Measurements from ENCODE around the gene ITGB1. TPM values are rescaled to one million over a fixed set of nuclear protein-coding genes. Genes with fewer than 3 reads are reported as not detected.

ITGB1 gene
- total RNA-seq, 4 donors from 2014 or later = 998 to 2,832 (median 1,462) TPM

DNA sequence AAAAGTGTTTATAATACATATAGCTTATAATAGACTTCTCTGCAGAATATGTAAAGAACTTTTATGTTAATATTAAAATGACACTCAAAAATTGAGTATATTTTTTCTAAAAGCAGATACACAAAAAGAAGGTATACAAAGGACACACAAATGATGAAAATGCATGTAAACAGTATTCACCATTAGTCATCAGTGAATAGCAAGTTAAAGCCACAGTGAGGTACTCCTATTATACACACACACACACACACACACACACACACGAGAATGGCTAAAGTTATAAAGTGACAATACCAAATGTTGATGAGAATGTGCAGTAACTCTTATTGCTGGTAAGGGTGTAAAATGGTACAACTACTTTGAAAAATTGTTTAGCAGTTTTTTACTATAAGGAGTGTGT lies 92.9 kb downstream of the ITGB1 start:
- WGBS, 2 donors (ENCODE audit: low coverage in 1 of 2) = 46 to 83% methylated on average over 1 of the region's 1 CpG
- H3K27ac ChIP-seq = no peak overlapping the region
- no peaks in the 10 kb centered on the region for H3K36me3 ChIP-seq
- H3K9me3 ChIP-seq = no peaks in the 10 kb centered on the region
- no peaks in the 10 kb centered on the region for H3K4me1 ChIP-seq
- H3K27me3 ChIP-seq = no peaks in the 10 kb centered on the region
- TF ChIP-seq POLR2A (IDR thresholded peaks at IDR 0.05) = no peak
- TF ChIP-seq POLR2AphosphoS5 (IDR thresholded peaks at IDR 0.05) = no peak
- TF ChIP-seq CTCF (IDR thresholded peaks at IDR 0.05) = no peak
- no peak for TF ChIP-seq EP300 (IDR thresholded peaks at IDR 0.05)
- no peak overlapping the region for H3K4me3 ChIP-seq
- no peak for ATAC-seq

DNA sequence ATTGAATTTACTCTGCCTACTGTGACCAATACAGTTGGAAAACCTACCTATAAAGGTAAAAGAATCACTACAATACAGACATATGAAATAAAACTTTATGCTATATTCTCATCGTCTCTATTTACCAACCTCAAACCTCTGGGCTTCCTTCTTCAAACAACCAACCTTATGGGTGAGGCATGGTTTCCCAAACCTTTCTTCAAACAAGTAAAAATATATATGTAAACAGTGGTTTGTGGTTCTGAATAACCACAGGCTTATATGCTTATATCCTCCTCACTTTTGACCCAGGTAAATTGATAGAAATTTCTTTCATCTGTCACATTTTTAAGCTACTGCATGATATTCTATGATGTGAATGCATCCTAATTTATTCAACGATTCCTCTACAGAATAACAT lies 103.6 kb downstream of the ITGB1 start:
- TF ChIP-seq POLR2AphosphoS5 (IDR thresholded peaks at IDR 0.05) = no peak
- no peak for TF ChIP-seq EP300 (IDR thresholded peaks at IDR 0.05)
- no peak for TF ChIP-seq POLR2A (IDR thresholded peaks at IDR 0.05)
- TF ChIP-seq CTCF (IDR thresholded peaks at IDR 0.05) = no peak
- 75 to 100% methylated on average over 2 of the region's 2 CpGs for WGBS, 2 donors (ENCODE audit: low coverage in 1 of 2)

GRCh38 chr10:32851301-32851700 lies 106.7 kb downstream of the ITGB1 start:
- H3K4me1 ChIP-seq = no peaks in the 10 kb centered on the region
- H3K27ac ChIP-seq = no peak overlapping the region
- H3K36me3 ChIP-seq = peaks cover 0 to 8% of the 10 kb centered on the region in 2 donors
- H3K27me3 ChIP-seq = no peaks in the 10 kb centered on the region
- TF ChIP-seq EP300 (IDR thresholded peaks at IDR 0.05) = no peak
- no peak for TF ChIP-seq CTCF (IDR thresholded peaks at IDR 0.05)
- TF ChIP-seq POLR2A (IDR thresholded peaks at IDR 0.05) = no peak
- TF ChIP-seq POLR2AphosphoS5 (IDR thresholded peaks at IDR 0.05) = no peak
- 0% methylated on average over 1 of the region's 1 CpG for WGBS, 2 donors (ENCODE audit: low coverage in 1 of 2)
- no peak overlapping the region for H3K4me3 ChIP-seq
- no peaks in the 10 kb centered on the region for H3K9me3 ChIP-seq
- ATAC-seq = no peak

More for the DNA sequence above, 103.6 kb downstream of the ITGB1 start:
- H3K4me3 ChIP-seq = no peak overlapping the region
- no peaks in the 10 kb centered on the region for H3K4me1 ChIP-seq
- H3K36me3 ChIP-seq = peaks cover 0 to 13% of the 10 kb centered on the region in 2 donors
- H3K27me3 ChIP-seq = no peaks in the 10 kb centered on the region
- no peak for ATAC-seq
- H3K27ac ChIP-seq = no peak overlapping the region
- H3K9me3 ChIP-seq = no peaks in the 10 kb centered on the region

All from gastroesophageal sphincter (tissue), 4 donors.